ENCODE results near the gene ITGAV.

DNA sequence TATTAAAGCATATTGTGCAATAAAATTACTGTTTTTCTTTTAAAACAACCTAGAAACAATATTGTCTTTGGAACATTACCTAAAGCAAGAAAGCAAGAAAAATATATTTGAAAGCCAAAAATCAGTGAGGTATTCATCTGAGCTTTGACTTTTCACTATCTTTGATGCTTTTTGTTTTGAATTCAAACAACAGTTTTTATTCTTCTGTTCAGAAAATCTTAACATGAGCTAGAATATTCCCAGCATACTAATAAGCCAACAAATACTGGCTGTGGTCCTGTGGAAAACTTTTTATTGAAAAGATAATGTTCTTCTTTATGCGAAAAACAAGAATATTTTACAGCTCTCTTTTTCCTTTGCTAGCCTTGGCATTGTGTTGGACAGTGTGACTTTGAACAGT lies 123.8 kb downstream of the ITGAV start:
- TF ChIP-seq, protein P1, sequence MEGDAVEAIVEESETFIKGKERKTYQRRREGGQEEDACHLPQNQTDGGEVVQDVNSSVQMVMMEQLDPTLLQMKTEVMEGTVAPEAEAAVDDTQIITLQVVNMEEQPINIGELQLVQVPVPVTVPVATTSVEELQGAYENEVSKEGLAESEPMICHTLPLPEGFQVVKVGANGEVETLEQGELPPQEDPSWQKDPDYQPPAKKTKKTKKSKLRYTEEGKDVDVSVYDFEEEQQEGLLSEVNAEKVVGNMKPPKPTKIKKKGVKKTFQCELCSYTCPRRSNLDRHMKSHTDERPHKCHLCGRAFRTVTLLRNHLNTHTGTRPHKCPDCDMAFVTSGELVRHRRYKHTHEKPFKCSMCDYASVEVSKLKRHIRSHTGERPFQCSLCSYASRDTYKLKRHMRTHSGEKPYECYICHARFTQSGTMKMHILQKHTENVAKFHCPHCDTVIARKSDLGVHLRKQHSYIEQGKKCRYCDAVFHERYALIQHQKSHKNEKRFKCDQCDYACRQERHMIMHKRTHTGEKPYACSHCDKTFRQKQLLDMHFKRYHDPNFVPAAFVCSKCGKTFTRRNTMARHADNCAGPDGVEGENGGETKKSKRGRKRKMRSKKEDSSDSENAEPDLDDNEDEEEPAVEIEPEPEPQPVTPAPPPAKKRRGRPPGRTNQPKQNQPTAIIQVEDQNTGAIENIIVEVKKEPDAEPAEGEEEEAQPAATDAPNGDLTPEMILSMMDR (IDR thresholded peaks at IDR 0.05; ENCODE audit: low read depth, low read length, missing input control), result no peak
- TF ChIP-seq, protein P2, sequence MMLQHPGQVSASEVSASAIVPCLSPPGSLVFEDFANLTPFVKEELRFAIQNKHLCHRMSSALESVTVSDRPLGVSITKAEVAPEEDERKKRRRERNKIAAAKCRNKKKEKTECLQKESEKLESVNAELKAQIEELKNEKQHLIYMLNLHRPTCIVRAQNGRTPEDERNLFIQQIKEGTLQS (IDR thresholded peaks at IDR 0.05), result no peak
- TF ChIP-seq, protein P3, sequence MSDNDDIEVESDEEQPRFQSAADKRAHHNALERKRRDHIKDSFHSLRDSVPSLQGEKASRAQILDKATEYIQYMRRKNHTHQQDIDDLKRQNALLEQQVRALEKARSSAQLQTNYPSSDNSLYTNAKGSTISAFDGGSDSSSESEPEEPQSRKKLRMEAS (IDR thresholded peaks at IDR 0.05), result no peak
- no peak for TF ChIP-seq GABPA (IDR thresholded peaks at IDR 0.05 in 1 of 2, conservative IDR thresholded peaks at IDR 0.05 in 1 of 2)
- TF ChIP-seq, protein P4, sequence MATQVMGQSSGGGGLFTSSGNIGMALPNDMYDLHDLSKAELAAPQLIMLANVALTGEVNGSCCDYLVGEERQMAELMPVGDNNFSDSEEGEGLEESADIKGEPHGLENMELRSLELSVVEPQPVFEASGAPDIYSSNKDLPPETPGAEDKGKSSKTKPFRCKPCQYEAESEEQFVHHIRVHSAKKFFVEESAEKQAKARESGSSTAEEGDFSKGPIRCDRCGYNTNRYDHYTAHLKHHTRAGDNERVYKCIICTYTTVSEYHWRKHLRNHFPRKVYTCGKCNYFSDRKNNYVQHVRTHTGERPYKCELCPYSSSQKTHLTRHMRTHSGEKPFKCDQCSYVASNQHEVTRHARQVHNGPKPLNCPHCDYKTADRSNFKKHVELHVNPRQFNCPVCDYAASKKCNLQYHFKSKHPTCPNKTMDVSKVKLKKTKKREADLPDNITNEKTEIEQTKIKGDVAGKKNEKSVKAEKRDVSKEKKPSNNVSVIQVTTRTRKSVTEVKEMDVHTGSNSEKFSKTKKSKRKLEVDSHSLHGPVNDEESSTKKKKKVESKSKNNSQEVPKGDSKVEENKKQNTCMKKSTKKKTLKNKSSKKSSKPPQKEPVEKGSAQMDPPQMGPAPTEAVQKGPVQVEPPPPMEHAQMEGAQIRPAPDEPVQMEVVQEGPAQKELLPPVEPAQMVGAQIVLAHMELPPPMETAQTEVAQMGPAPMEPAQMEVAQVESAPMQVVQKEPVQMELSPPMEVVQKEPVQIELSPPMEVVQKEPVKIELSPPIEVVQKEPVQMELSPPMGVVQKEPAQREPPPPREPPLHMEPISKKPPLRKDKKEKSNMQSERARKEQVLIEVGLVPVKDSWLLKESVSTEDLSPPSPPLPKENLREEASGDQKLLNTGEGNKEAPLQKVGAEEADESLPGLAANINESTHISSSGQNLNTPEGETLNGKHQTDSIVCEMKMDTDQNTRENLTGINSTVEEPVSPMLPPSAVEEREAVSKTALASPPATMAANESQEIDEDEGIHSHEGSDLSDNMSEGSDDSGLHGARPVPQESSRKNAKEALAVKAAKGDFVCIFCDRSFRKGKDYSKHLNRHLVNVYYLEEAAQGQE (IDR thresholded peaks at IDR 0.05), result no peak

All from liver (tissue), 3 donors.